Heart right ventricle (tissue), 16 donors: ENCODE data around the gene SULF2. TPM values are rescaled to one million over a fixed set of nuclear protein-coding genes. Genes with fewer than 3 reads are reported as not detected.

Experiments used
- ATAC-seq, 8 donors: fragments of 200-7000 bp; cut with Tn5 transposase; one replicate each; pipeline ENCODE4 v1.9.1; 2020; ENCODE audit warnings: mild to moderate bottlenecking in 8 of 8, moderate library complexity in 8 of 8, moderate number of reproducible peaks in 1 of 8
- DNase-seq, 2 donors: peaks; one replicate each; pipeline ENCODE4 v3.0.0-alpha.2; 2020
- H3K27ac ChIP-seq, 10 donors: fragments of 200-600 bp; sonication (generic) in 2 of 10; one replicate each; pipeline versions ENCODE4 v1.5.0 to v1.8.0; 2020 to 2022; ENCODE audit warnings: mild to moderate bottlenecking in 3 of 10
- H3K27me3 ChIP-seq, 7 donors: fragments of 200-600 bp; one replicate each; pipeline ENCODE4 v1.8.0; 2021 to 2022; ENCODE audit warnings: mild to moderate bottlenecking in 2 of 7
- H3K36me3 ChIP-seq, 9 donors: fragments of 200-600 bp; sonication (generic) in 1 of 9; one replicate each; pipeline versions ENCODE4 v1.5.0 to v1.8.0; 2020 to 2022; ENCODE audit warnings: mild to moderate bottlenecking in 2 of 9
- H3K4me1 ChIP-seq, 9 donors: fragments of 200-600 bp; sonication (generic) in 1 of 9; one replicate each; pipeline versions ENCODE4 v1.5.0 to v1.8.0; 2020 to 2022; ENCODE audit warnings: mild to moderate bottlenecking in 4 of 9
- H3K4me3 ChIP-seq, 10 donors: fragments of 200-600 bp; sonication (generic) in 2 of 10; one replicate each; pipeline versions ENCODE4 v1.5.0 to v1.8.0; 2020 to 2022; ENCODE audit warnings: mild to moderate bottlenecking in 7 of 10, moderate library complexity in 2 of 10
- H3K9me3 ChIP-seq, 11 donors: fragments of 200-600 bp in 10 of 11; sonication (generic) in 2 of 11; one replicate each; pipeline versions ENCODE4 v1.5.0 to v1.8.0; 2013 to 2022; ENCODE audit warnings: mild to moderate bottlenecking in 2 of 11, control low read depth in 1 of 11, moderate library complexity in 1 of 11
- WGBS, 2 donors: extraction: QIAGEN DNeasy Blood & Tissue Kit; methylation state at CpG; one replicate each; pipeline ENCODE4 v1.1.7; 2013; ENCODE audit warnings: inconsistent platforms in 1 of 2; 5-methylcytosine and 5-hydroxymethylcytosine counted together
- intact Hi-C, 10 donors: fragments of 100-400 bp; cut with DNase I; formaldehyde crosslinking; loops; one replicate each; pipeline versions ENCODE4 v1.11.1 to v1.14.2; 2022
- polyA plus RNA-seq, 2 donors: library from polyadenylated mRNA; stranded (reverse); fragments of 200-250 nt; gene quantifications; one replicate each; pipeline ENCODE4 v1.2.3, GENCODE V29; 2013
- total RNA-seq, 10 donors: library from RNA; stranded (reverse); fragmentation: NEBNext Ultra II Directional in 3 of 10; extraction: Animal tissue kit (Norgen Biotek cat#: 25700) in 3 of 10; gene quantifications; one replicate each; pipeline versions ENCODE4 v1.2.1 to v1.2.4, GENCODE V29; 2021 to 2023
- TF ChIP-seq, protein P1 (sequence below), 9 donors: fragments of 200-600 bp; sonication (generic) in 2 of 9; IDR thresholded peaks; one replicate each; pipeline versions ENCODE4 v1.5.0 to v1.8.0; 2021 to 2022; ENCODE audit warnings: antibody characterized with exemption in 9 of 9, mild to moderate bottlenecking in 5 of 9, moderate library complexity in 1 of 9
- donor health status: Arrhythmogenic right ventricular cardiomyopathy.
- donor health status: ischemic (EF 13 %, LVEDD 7.1; RV severe dilation, severe dysfunction).
- donor health status: healthy with polysubstance abuse.
- donor health status: DM: no; HTN: yes; CAD: no.
- donor health status: DM: no; HTN: no; CAD: no.
- donor health status: ischemic (EF 25% LVEDD 6.9; RV normal size, moderate dysfunction).
- donor health status: ischemic (EF 25% LVEDD 5.7; RV mildly dilated, moderate dysfunction).
- donor health status: healthy.
- donor health status: DM: yes; HTN: yes; CAD: no.
- donor health status: Ischemic cardiomyopathy.
- donor health status: ischemic (EF 35%, LVEDD 5.7; RV mildly dilated, moderate dysfunction).
- donor health status: nonischemic (EF 11% LVEDD 7.7; RV severe dilation, severe dysfunction).
- donor health status: DM: yes; HTN: yes; CAD: no.
- donor health status: PGD.
- donor health status: ischemic (EF 29% LVEDD 5.4; RV normal size, mild dysfunction).
- donor health status: nonischemic (EF 23%, LVEDD 6.1; RV moderate dilation, normal function).

The SULF2 gene
- total and polyA plus RNA-seq, 12 donors: 16.7 to 40.6 (median 26.4) TPM

DNA sequence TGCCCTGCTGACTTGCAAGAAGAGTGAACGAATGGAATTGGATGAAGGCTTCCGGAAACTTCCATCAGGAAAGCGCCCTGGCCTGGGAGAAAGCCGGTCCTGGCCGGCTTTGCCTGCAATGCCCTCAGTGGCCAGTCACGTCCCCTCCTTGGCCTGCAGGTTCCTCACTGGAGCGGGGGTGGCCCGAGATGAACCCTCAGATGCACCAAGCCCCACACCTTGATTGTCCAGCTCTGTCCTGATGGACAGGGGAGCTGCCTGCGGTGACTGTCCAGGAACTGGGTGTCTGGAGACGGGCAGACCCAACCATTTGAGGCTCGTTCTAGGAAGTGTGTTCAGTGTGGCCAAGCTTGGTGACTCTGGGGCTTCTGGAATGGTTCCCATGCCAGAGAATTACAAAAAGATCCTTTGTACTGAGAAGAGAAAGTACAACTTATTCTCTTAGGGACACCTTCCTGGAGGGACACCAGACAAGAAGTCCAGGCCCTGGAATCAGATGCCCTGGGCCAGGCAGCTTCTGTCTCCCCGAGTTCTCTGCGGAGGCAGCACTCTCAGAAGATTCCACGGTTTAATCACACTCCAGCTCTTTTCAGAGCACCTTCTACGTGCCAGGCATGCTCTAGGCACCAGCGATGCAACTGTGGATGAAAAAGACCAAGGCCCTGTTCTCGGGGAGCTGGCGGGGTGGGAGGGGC lies 17.1 kb upstream of the SULF2 start:
- Histone ChIP-seq H3K4me1 (peaks cover 0 to 16% (median 7%) of the 10 kb centered on the region in 9 donors), H3K27me3 (peaks cover 0 to 39% (median 28%) of the 10 kb centered on the region in 7 donors), H3K9me3 (peaks cover 0 to 8% (median 0%) of the 10 kb centered on the region in 11 donors), H3K27ac (no peak overlapping the region), H3K36me3 (no peaks in the 10 kb centered on the region), H3K4me3 (no peak overlapping the region)
- no peak for ATAC-seq
- TF ChIP-seq, protein P1, sequence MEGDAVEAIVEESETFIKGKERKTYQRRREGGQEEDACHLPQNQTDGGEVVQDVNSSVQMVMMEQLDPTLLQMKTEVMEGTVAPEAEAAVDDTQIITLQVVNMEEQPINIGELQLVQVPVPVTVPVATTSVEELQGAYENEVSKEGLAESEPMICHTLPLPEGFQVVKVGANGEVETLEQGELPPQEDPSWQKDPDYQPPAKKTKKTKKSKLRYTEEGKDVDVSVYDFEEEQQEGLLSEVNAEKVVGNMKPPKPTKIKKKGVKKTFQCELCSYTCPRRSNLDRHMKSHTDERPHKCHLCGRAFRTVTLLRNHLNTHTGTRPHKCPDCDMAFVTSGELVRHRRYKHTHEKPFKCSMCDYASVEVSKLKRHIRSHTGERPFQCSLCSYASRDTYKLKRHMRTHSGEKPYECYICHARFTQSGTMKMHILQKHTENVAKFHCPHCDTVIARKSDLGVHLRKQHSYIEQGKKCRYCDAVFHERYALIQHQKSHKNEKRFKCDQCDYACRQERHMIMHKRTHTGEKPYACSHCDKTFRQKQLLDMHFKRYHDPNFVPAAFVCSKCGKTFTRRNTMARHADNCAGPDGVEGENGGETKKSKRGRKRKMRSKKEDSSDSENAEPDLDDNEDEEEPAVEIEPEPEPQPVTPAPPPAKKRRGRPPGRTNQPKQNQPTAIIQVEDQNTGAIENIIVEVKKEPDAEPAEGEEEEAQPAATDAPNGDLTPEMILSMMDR (IDR thresholded peaks at IDR 0.05): no peak
- intact Hi-C loops: no loop called here
- DNase-seq: no peak
- WGBS, 2 donors: 89 to 93% methylated on average over 18 of the region's 18 CpGs

DNA sequence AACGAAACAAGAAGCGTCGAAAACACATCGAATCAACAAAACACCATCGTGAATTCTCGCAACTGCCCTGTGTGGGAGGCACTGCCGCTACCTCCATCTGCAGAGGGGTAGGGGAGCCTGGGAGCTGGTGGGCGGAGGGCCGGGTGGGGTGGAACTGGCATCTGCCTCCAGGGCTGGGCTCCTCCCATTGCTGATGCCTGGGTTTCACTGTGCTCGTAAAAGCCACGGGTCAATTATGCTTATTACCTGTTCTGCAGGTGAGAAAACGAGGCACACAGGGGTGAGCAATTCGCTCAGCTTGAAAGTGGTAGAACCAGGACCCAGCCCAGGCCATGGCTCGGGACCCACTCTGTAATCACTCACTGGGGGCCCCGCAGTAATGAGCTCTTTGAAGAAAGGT lies 16.5 kb upstream of the SULF2 start:
- H3K9me3 ChIP-seq: peaks cover 0 to 8% (median 0%) of the 10 kb centered on the region in 11 donors
- peaks cover 0 to 16% (median 7%) of the 10 kb centered on the region in 9 donors for H3K4me1 ChIP-seq
- WGBS, 2 donors: 82 to 85% methylated on average over 15 of the region's 15 CpGs
- no peak overlapping the region for H3K4me3 ChIP-seq
- DNase-seq (no peak), ATAC-seq (no peak)
- H3K27ac ChIP-seq: no peak overlapping the region
- intact Hi-C loops: no loop called here
- H3K27me3 ChIP-seq: peaks cover 0 to 33% (median 22%) of the 10 kb centered on the region in 7 donors
- H3K36me3 ChIP-seq: no peaks in the 10 kb centered on the region
- TF ChIP-seq, protein P1 (IDR thresholded peaks at IDR 0.05): no peak

DNA sequence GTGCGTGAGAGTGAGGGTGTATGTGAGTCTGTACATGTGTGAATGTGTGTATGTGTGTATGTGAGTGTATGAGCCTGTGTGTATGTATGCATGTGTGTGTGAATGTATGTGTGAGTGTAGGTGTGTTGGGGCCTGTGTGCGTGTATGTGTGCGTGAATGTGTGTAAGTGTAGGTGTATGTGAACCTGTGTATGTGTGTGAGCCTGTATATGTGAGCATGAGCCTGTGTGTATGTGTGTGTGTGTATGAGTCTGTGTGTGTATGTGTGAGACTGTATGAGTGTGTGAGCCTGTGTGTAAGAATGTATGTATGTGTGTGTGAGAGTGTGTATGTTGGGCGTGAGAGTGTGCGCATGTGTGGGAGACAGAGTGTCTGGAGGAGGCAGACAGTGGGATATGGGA lies 15.8 kb upstream of the SULF2 start:
- 97 to 99% methylated on average over 5 of the region's 5 CpGs for whole genome bisulfite sequencing, 2 donors
- intact Hi-C loops: no loop called here
- Histone ChIP-seq H3K27me3 (peaks cover 0 to 26% (median 15%) of the 10 kb centered on the region in 7 donors), H3K36me3 (no peaks in the 10 kb centered on the region), H3K27ac (no peak overlapping the region), H3K4me3 (no peak overlapping the region), H3K9me3 (peaks cover 0 to 8% (median 0%) of the 10 kb centered on the region in 11 donors), H3K4me1 (peaks cover 0 to 16% (median 7%) of the 10 kb centered on the region in 9 donors)
- no peak for DNase-seq
- ATAC-seq: peak in 1 of 8 donors; percentile 16
- TF ChIP-seq, protein P1 (IDR thresholded peaks at IDR 0.05): no peak

DNA sequence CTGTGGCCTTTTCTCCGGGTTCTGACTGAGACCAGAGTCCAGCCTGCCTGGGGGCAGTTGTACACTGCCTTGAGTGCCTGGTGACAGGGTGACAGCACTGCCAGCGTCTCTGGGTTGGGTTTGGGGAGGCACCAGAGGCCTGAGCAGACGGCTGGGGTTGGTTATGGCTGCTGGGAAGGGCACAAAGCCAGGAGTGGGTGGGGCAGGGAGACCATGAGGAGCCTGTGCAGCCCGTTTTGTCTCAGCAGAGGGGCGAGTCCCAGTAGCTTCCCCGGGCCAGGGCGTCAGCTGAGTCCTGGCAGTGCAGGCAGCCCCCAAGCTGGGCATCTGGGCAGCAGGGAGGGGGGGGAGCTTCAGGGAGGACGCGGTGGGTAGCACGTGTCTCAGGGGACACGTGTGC lies 15.3 kb upstream of the SULF2 start:
- DNase-seq: no peak
- TF ChIP-seq, protein P1 (IDR thresholded peaks at IDR 0.05): no peak
- Histone ChIP-seq H3K36me3 (no peaks in the 10 kb centered on the region), H3K27me3 (peaks cover 0 to 21% (median 11%) of the 10 kb centered on the region in 7 donors), H3K4me3 (no peak overlapping the region), H3K27ac (no peak overlapping the region), H3K4me1 (peaks cover 0 to 16% (median 7%) of the 10 kb centered on the region in 9 donors), H3K9me3 (peaks cover 0 to 8% (median 0%) of the 10 kb centered on the region in 11 donors)
- peak in 1 of 8 donors; percentile 15 for ATAC-seq
- intact Hi-C loops: no loop called here
- 61 to 68% methylated on average over 11 of the region's 11 CpGs for WGBS, 2 donors
